Cardiac fibroblast (primary cell): ENCODE data around the gene TTYH3.

Experiments used
- DNase-seq, 2 donors: peaks; one replicate each; pipeline versions ENCODE4 v3.0.0 to v3.0.0-alpha.2; 2010; ENCODE audit warnings: low read depth in 2 of 2
- H3K4me3 ChIP-seq, 2 donors: replicated peaks in 1 of 2; 1 replicate in 1 of 2; 2 replicates in 1 of 2; pipeline ENCODE4 v1.5.1; 2011; ENCODE audit warnings: low read depth in 2 of 2, low read length in 2 of 2, mild to moderate bottlenecking in 2 of 2, moderate library complexity in 1 of 2
- TF ChIP-seq, protein P1 (sequence below): IDR thresholded peaks from one replicate; pipeline ENCODE4 v1.5.1; 2011; ENCODE audit warnings: low read depth, mild to moderate bottlenecking, low read length, inconsistent platforms

Gene TTYH3

DNA sequence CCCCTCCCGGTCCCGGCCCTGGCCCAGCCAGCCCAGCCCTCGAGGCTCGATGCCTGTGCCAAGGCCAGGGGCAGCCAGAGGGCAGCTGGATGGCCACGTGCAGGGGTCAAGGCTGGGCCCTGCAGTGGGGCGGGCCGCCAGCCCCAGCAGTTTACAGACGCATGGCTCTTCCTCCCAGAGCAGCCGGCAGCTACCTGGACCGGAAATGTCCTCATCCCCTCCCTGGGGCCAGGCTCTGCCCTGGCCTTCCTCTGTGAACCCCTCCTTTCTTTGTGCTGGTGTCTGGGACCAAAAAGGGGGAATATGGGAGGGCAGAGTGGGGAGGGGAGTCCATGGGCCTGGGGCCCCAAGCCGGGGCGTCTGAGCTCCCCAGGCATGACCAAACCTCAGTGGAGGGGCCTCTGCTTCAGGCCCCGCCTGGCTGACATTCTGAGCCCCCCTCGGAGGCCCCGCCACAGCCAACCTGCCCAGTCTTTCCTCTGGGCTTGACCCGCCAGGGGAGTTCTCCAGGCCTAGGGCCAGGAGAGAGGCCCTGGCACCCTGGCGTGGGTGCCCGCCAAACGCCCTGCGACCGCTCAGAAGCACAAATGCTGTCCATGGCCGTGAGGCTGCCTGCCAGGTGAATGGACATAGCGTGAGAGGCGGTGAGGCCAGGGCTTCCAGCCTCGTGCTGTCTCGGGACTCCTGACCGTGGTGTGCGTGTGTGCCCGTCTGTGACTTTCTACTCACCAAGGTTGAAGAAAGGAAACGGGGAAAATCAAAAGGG is 31.5 kb downstream of the TTYH3 start:
- H3K4me3 ChIP-seq, result no peak overlapping the region
- peak in 1 of 2 donors; percentile 51 for DNase-seq
- TF ChIP-seq, protein P1, sequence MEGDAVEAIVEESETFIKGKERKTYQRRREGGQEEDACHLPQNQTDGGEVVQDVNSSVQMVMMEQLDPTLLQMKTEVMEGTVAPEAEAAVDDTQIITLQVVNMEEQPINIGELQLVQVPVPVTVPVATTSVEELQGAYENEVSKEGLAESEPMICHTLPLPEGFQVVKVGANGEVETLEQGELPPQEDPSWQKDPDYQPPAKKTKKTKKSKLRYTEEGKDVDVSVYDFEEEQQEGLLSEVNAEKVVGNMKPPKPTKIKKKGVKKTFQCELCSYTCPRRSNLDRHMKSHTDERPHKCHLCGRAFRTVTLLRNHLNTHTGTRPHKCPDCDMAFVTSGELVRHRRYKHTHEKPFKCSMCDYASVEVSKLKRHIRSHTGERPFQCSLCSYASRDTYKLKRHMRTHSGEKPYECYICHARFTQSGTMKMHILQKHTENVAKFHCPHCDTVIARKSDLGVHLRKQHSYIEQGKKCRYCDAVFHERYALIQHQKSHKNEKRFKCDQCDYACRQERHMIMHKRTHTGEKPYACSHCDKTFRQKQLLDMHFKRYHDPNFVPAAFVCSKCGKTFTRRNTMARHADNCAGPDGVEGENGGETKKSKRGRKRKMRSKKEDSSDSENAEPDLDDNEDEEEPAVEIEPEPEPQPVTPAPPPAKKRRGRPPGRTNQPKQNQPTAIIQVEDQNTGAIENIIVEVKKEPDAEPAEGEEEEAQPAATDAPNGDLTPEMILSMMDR, result no peak

DNA sequence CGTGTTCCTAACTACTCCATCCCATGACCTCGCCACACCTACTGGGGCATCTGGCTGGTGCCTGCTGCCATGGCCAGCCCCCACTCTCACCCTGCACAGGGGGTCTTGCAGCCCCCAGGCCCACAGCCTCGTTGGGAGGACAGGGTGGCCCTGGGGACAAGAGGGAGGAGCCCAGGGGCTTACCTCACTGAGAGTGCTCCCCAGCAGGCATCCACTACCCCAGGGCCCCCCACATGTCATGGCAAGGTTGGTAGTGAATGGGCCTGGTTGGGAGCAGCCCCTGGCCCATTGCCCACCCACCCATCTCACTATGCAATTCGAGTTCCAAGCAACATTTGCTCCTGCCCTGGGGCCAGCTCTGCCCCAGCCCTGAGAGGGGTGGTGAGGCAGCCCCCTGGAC is 32.2 kb downstream of the TTYH3 start:
- TF ChIP-seq, protein P1, result no peak
- no peak for DNase-seq

DNA sequence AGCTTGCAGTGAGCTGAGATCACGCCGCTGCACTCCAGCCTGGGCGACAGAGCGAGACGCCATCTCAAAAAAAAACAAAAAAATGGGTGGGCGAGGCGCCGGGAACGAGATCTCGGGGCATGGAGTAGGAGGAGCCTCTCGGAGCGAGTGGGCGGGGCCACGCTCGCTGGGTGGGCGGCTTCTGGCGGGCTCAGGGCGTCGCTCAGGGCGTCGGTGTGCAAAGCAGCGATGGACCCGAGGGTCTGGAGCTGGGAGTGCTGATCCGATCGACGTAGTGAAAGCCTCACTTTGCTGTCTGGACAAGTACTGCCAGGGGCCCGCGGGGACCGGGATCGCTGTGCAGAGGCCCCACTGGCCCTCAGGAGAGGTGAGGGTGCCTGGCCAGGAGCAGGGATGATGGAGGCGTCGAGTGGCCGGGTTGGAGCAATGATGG is 33.6 kb downstream of the TTYH3 start:
- TF ChIP-seq, protein P1, result no peak
- no peak overlapping the region for H3K4me3 ChIP-seq
- no peak for DNase-seq

More for the DNA sequence above, 32.2 kb downstream of the TTYH3 start:
- H3K4me3 ChIP-seq, result no peak overlapping the region

DNA sequence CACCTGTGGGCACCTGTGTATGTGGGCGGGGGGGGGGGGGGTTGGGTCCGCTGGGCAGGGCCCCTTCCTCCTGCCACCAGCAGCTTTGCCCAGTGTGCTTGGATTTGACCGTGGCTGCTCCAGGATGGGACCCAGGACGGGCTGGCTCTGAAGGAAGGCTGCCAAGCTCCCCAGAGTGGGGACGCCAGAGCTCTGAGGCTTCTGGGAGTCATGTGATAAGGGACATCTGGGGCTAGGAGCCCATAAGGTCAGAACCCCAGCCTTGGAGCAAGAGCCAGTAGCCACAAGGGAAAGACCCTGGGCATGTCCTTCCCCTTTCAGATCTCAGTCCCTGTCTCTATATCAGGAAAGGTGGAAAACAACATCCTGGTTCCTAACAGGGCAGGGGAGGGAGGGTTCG is 34.4 kb downstream of the TTYH3 start:
- TF ChIP-seq, protein P1, result no peak
- no peak overlapping the region for H3K4me3 ChIP-seq
- no peak for DNase-seq

DNA sequence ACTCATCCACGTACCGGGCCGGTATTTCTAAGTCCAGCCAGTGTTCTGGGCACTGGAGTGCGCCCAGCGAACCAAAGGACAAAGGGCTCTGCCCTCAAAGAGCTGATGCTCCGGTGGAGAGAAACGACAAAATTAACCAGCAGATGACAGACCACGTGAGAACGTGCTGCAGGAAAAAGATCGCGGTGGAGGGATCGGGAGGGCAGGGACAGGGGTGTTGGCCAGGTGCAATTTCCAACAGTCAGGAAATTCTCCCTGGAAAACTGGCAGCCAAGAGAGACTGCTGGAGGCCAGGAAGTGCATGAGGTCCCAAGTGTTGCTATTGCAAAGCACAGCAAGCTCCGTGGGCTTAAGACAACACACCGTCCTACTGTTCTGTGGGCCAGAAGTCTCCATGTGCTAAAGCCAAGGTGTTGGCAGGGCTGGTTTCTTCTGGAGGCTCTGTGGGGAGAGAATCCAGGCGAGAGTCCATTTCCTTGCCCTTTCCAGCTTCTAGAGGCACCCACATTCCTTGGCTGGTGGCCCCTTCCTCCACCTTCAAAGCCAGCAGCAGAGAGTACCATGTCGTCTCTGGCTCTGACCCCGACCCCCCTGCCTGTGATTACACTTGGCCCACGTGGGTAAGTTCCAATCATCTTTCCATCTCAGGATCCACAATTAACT is 34.9 kb downstream of the TTYH3 start:
- peak in 1 of 2 donors; percentile 36 for DNase-seq
- TF ChIP-seq, protein P1, result no peak
- H3K4me3 ChIP-seq, result no peak overlapping the region

DNA sequence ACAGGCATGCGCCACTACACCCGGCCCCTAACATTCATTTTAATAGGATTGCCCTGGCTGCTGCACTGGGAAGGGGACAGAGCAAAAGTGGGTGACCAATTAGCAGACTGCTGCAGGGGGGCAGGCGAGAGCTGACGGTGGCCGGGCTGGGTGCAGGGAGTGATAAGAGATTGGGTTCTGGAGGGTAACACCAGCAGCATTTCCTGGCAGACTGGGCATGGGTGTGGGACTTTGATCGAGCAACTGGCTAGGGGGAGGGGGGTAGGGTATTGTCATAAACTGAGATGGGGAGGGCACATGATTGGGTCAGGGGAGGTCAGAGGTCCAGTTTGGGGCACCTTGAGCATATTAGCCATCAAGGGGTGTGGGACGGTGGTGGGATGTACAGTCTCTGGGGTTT is 36.1 kb downstream of the TTYH3 start:
- TF ChIP-seq, protein P1, result no peak
- DNase-seq, result no peak
- no peak overlapping the region for H3K4me3 ChIP-seq
